Measurements from ENCODE around the gene NUCB2.
"Not testable (repeated sequence)": the region's sequence is repeated elsewhere in the genome, so short reads cannot be mapped to it uniquely, and the experiment has no call there.

Gene NUCB2

DNA sequence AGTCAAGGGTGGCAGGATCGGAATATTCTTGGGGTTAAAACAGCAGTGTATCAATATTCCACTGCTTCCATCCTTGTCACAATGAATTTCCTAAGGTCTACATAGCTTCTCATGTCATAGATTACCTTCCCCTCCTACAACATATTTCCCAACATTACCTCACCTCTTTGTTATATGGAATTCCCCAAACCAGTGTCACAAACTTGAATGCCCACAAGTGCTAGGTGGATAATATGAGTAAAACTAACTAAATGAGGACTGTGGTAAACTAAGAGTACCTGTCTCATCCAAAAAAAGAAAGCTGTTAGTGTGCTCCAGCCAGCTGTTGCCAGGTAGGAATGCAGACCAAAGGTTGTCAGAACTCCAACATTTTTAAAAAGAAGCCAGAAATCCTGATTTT is 17.0 kb upstream of the NUCB2 start:
- TF ChIP-seq, protein P1, sequence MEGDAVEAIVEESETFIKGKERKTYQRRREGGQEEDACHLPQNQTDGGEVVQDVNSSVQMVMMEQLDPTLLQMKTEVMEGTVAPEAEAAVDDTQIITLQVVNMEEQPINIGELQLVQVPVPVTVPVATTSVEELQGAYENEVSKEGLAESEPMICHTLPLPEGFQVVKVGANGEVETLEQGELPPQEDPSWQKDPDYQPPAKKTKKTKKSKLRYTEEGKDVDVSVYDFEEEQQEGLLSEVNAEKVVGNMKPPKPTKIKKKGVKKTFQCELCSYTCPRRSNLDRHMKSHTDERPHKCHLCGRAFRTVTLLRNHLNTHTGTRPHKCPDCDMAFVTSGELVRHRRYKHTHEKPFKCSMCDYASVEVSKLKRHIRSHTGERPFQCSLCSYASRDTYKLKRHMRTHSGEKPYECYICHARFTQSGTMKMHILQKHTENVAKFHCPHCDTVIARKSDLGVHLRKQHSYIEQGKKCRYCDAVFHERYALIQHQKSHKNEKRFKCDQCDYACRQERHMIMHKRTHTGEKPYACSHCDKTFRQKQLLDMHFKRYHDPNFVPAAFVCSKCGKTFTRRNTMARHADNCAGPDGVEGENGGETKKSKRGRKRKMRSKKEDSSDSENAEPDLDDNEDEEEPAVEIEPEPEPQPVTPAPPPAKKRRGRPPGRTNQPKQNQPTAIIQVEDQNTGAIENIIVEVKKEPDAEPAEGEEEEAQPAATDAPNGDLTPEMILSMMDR (IDR thresholded peaks at IDR 0.05; ENCODE audit: low read depth, low read length) = no peak
- no peak for DNase-seq (ENCODE audit: extremely low read depth, low read depth)

DNA sequence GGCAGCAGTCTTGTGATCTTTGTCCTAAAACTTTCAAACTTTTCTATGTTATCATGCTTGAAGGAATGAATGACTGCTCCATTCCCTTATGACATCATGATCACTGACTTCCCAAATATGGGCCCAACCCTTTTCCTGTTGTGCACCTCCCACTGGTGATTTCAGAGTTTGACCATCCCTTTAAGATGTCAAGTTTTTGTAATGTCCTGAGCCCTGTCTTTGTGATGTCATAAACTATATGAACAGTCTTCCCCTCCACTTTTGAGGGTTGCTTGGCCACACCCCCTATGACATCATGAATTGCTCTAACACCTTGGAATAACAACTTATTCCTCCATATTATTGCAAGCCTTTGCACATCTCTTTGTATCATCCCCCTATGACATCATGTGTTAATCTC is 16.5 kb upstream of the NUCB2 start:
- no peak for DNase-seq (ENCODE audit: extremely low read depth, low read depth)
- TF ChIP-seq, protein P1 (IDR thresholded peaks at IDR 0.05; ENCODE audit: low read depth, low read length) = no peak

DNA sequence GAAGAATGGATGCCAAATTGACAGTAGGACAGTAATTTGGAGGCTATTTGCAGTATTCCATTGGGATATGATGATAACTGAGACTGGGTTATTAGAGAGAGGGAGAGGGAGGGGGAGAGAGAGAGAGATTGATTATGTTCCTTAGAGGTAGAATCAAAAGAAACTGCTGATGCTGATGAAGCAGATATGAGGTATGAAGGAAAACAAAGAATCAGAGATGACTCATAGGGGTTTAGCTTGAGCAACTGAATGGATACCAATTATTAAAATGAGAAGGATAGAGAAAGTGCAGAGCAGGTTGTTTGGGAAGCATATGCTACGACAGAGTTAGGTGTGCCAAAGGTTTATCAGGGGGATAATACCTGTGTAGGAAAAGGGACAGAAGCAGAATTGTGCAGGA is 12.8 kb upstream of the NUCB2 start:
- no peak for DNase-seq (ENCODE audit: extremely low read depth, low read depth)
- TF ChIP-seq, protein P1 (IDR thresholded peaks at IDR 0.05; ENCODE audit: low read depth, low read length) = no peak

DNA sequence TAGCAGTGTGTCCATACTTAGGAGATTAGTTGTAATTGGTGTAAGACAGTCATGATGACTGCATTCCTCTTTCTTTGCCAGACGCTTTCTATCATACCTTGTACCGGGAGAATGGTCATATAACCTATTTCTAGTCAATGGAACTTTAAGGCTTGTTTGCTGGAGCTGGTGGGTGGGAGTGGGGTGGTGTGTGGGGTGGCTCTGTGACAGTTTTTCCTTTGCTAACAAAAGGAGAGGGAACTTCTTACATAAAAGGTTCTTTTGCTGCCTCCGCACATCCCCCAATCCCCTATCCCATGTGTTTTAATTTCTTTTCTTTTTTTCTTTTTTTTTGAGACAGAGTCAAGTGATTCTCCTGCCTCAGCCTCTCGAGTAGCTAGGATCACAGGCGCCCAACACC is 9.8 kb upstream of the NUCB2 start:
- DNase-seq (ENCODE audit: extremely low read depth, low read depth) = no peak
- TF ChIP-seq, protein P1 (IDR thresholded peaks at IDR 0.05; ENCODE audit: low read depth, low read length) = no peak

DNA sequence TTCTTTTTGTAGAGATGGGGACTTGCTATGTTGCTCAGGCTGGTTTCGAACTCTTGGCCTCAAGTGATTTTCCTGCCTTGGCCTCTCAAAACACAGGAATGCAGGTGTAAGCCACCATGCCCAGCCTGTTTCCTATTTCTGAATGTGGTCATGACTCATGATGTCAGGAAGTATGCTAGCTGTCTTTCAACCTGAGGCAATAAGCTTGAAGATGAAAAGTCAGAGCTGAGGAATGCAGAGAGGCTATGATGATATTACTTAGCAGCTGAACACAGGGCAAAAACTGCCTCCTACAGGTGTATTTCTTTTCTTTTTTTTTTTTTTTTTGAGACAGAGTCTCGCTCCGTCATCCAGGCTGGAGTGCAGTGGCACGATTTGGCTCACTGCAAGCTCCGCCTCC is 9.0 kb upstream of the NUCB2 start:
- TF ChIP-seq, protein P1 (IDR thresholded peaks at IDR 0.05; ENCODE audit: low read depth, low read length) = no peak
- DNase-seq (ENCODE audit: extremely low read depth, low read depth) = no peak

DNA sequence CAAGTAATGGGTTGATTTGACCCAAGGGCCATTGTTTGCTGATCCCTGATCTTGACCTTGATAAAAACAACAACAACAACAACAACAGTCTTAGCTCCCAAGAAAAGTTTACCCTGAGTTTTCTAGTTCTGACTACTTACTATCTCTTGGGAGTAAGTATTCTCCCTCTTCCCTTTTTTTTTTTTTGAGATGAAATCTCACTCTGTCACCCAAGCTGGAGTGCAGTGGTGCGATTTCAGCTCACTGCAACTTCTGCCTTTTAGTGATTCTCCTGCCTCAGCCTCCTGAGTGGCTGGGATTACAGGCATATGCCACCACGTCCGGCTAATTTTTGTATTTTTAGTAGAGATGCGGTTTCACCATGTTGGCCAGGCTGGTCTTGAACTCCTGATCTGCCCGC is 8.0 kb upstream of the NUCB2 start:
- not testable (repeated sequence) for DNase-seq (ENCODE audit: extremely low read depth, low read depth)

DNA sequence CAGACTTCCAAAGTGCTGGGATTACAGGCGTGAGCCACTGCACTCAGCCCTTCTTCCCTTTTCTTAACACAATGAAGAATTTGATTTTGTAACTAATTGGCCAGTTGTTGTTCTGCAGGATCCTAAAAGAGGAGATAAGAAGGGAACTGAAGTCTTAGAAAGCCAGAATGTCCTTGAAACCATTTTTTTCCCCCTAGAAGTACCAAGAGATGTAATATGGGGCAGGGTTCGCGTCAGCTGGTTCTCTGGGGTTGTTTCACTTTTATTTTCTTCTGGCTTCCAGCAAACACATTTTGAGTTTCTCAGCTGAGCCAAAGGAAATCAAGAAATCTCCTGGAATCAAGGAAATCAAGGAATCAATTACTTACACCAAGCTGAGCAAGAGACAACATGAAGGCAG is 7.6 kb upstream of the NUCB2 start:
- DNase-seq (ENCODE audit: extremely low read depth, low read depth) = no peak
- TF ChIP-seq, protein P1 (IDR thresholded peaks at IDR 0.05; ENCODE audit: low read depth, low read length) = no peak

DNA sequence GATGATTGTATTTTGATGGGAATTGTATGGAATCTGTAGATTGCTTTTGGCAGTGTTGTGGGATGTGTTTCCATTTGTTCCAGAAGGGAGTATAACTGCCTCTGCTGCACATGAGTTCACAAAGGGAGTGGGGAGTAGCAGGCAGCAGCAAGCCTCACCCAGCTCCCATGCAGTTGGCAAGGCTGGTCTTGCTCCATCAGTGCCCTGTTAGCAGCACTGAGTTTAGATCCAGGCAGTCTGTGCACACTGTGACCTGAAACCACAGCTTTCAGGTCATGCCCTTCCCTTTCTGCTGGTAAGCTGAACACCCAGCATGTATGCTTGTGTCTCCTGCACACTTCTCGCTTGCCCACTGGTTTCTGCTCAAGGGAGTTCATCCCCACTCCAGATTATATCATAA is 3.7 kb upstream of the NUCB2 start:
- DNase-seq (ENCODE audit: extremely low read depth, low read depth) = no peak
- TF ChIP-seq, protein P1 (IDR thresholded peaks at IDR 0.05; ENCODE audit: low read depth, low read length) = no peak

Measured in AG09319 (cell line).